DOHH2 (cell line): ENCODE data around the gene PTPRK.

Experiments used
- H3F3A ChIP-seq: fragments of 200-600 bp; sonication (generic), shearing (Covaris generic); 2 replicates; pipeline ENCODE4 v1.6.0; 2016; ENCODE audit warnings: antibody characterized with exemption, mild to moderate bottlenecking; ENCODE audit not compliant: control insufficient read depth, insufficient read depth
- H3K27ac ChIP-seq: fragments of 200-600 bp; sonication (generic); 2 replicates; pipeline ENCODE4 v1.5.1; 2014; ENCODE audit warnings: low read depth, mild to moderate bottlenecking, low read length, moderate library complexity
- H3K27me3 ChIP-seq: fragments of 200-600 bp; sonication (generic); 2 replicates; pipeline ENCODE4 v1.6.1; 2014; ENCODE audit warnings: mild to moderate bottlenecking, low read length, mixed read lengths; ENCODE audit not compliant: control insufficient read depth
- H3K36me3 ChIP-seq: fragments of 200-600 bp; sonication (generic); 2 replicates; pipeline ENCODE4 v1.6.1; 2014; ENCODE audit warnings: mild to moderate bottlenecking, low read length, moderate library complexity, mixed read lengths; ENCODE audit not compliant: control insufficient read depth
- H3K4me1 ChIP-seq: fragments of 200-600 bp; sonication (generic); 2 replicates; pipeline ENCODE4 v1.6.1; 2014; ENCODE audit warnings: mild to moderate bottlenecking, low read length, mixed read lengths; ENCODE audit not compliant: control insufficient read depth
- H3K4me2 ChIP-seq: fragments of 200-600 bp; sonication (generic); 2 replicates; pipeline ENCODE4 v1.6.0; 2014; ENCODE audit warnings: mild to moderate bottlenecking, low read length, moderate library complexity
- H3K4me3 ChIP-seq: fragments of 200-600 bp; sonication (generic); 2 replicates; pipeline ENCODE4 v1.5.1; 2014; ENCODE audit warnings: mild to moderate bottlenecking, low read length, mixed read lengths
- H3K79me2 ChIP-seq: fragments of 200-600 bp; sonication (generic); 2 replicates; pipeline ENCODE4 v1.6.1; 2014; ENCODE audit warnings: mild to moderate bottlenecking, low read length, mixed read lengths; ENCODE audit not compliant: control insufficient read depth
- H3K9me2 ChIP-seq: fragments of 200-600 bp; sonication (generic); replicated peaks from 2 replicates; pipeline ENCODE4 v1.6.1; 2014; ENCODE audit warnings: mild to moderate bottlenecking, low read length, mixed read lengths; ENCODE audit not compliant: control insufficient read depth
- H3K9me3 ChIP-seq: fragments of 200-600 bp; sonication (generic); 2 replicates; pipeline ENCODE4 v1.6.1; 2014; ENCODE audit warnings: antibody characterized with exemption, low read length, mixed read lengths; ENCODE audit not compliant: control insufficient read depth, insufficient read depth
- H4K20me1 ChIP-seq: fragments of 200-600 bp; sonication (generic); 2 replicates; pipeline ENCODE4 v1.6.0; 2014; ENCODE audit warnings: low read depth, mild to moderate bottlenecking, antibody characterized with exemption, low read length, moderate library complexity; ENCODE audit not compliant: control insufficient read depth, insufficient read depth
- CTCF ChIP-seq: fragments of 200-600 bp; sonication (generic); IDR thresholded peaks from one replicate; pipeline ENCODE4 v1.5.1; 2014; ENCODE audit warnings: antibody characterized with exemption, mild to moderate bottlenecking, low read depth, low read length; ENCODE audit not compliant: poor library complexity, severe bottlenecking
- EZH2phosphoT487 ChIP-seq: fragments of 200-600 bp; sonication (generic); IDR thresholded peaks from 2 replicates; pipeline ENCODE4 v1.6.1; 2017; ENCODE audit warnings: borderline replicate concordance, mild to moderate bottlenecking, antibody characterized with exemption, low read length, moderate library complexity, mixed read lengths

PTPRK gene

GRCh38 chr6:128417698-128418097 is 102.7 kb downstream of the PTPRK start:
- H3K9me2 ChIP-seq, result no peaks in the 10 kb centered on the region
- peaks cover 5% of the 10 kb centered on the region; the same call in 1 of the 2 replicates for H3K9me3 ChIP-seq
- H3K4me2 ChIP-seq, result no peak overlapping the region
- TF ChIP-seq CTCF (no peak), EZH2phosphoT487 (no peak)
- no peaks in the 10 kb centered on the region for H3K4me1 ChIP-seq
- no peaks in the 10 kb centered on the region for H3F3A ChIP-seq
- no peaks in the 10 kb centered on the region for H3K36me3 ChIP-seq
- no peaks in the 10 kb centered on the region for H4K20me1 ChIP-seq
- no peak overlapping the region for H3K27ac ChIP-seq
- H3K27me3 ChIP-seq, result no peaks in the 10 kb centered on the region
- H3K4me3 ChIP-seq, result no peak overlapping the region
- no peaks in the 10 kb centered on the region for H3K79me2 ChIP-seq

- Histone ChIP-seq H3K9me2 (no peaks in the 10 kb centered on the region), H3K36me3 (no peaks in the 10 kb centered on the region), H3K9me3 (peaks cover 5% of the 10 kb centered on the region; the same call in 1 of the 2 replicates), H3K79me2 (no peaks in the 10 kb centered on the region), H3K27me3 (no peaks in the 10 kb centered on the region), H3K4me3 (no peak overlapping the region), H3K4me2 (no peak overlapping the region), H3F3A (no peaks in the 10 kb centered on the region), H4K20me1 (no peaks in the 10 kb centered on the region), H3K27ac (no peak overlapping the region), H3K4me1 (no peaks in the 10 kb centered on the region)
- no peak for TF ChIP-seq EZH2phosphoT487
- TF ChIP-seq CTCF, result no peak
Observed at GRCh38 chr6:128415387-128415786, 105.0 kb downstream of the PTPRK start.

- Histone ChIP-seq H3K36me3 (no peaks in the 10 kb centered on the region), H3K4me2 (no peak overlapping the region), H3K9me3 (peaks cover 5% of the 10 kb centered on the region; the same call in 1 of the 2 replicates), H4K20me1 (no peaks in the 10 kb centered on the region), H3K4me3 (no peak overlapping the region), H3K27ac (no peak overlapping the region), H3K27me3 (no peaks in the 10 kb centered on the region), H3K79me2 (no peaks in the 10 kb centered on the region), H3K9me2 (no peaks in the 10 kb centered on the region), H3F3A (no peaks in the 10 kb centered on the region), H3K4me1 (no peaks in the 10 kb centered on the region)
- TF ChIP-seq CTCF (no peak), EZH2phosphoT487 (no peak)
Observed at GRCh38 chr6:128414943-128415342, 105.5 kb downstream of the PTPRK start.
